Measurements from ENCODE around the gene KNDC1.
A peak's percentile ranks its signal among the peaks of the same experiment; 100 is the strongest.
"Not testable (repeated sequence)": the region's sequence is repeated elsewhere in the genome, so short reads cannot be mapped to it uniquely, and the experiment has no call there.

KNDC1 gene, protein sequence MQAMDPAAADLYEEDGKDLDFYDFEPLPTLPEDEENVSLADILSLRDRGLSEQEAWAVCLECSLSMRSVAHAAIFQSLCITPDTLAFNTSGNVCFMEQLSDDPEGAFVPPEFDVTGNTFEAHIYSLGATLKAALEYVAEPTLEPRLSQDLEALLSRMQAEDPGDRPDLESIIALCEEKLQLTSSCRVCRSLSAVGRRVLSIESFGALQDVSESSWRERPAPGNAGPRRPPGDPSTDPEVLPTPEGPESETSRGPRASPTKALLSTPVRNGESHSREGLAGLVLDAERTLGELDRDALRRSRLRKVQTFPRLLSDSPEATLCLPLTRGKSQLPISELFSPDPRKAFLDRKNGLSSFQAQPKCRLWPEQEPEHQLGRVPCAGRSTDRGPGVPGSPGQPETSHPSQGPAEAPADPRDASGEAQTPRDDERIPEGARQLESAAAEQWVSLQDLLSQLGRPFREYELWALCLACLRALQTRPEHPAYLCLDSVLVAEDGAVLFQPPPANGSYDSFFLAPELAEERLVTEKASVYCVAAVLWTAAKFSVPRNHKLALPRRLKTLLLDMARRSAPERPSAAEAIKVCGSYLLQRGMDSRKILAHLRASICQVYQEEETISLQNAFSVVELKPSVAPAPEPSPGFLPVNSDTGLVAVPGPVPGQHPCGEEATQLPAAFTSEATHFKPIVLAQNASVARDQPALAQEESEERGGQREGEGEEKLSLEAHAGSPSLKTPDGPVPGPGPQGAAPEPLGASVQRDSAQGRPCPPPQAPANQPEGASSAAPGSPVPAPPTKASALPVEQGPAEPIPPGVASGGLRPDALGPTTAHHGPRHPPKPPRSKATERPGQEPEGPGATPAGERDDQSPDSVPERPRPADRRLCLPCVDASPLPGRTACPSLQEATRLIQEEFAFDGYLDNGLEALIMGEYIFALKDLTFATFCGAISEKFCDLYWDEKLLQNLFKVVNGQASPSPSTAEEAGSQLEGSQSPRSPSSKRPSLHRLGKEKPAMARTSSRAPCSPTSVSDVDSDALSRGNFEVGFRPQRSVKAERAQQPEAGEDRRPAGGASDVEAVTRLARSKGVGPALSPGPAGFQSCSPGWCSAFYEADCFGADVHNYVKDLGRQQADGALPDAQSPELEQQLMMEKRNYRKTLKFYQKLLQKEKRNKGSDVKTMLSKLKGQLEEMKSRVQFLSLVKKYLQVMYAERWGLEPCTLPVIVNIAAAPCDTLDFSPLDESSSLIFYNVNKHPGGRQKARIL (N-terminal part only)

GRCh38 chr10:133159950-133160825 lies at the start of gene KNDC1:
Gene KNDC1, plus strand, starts transcription at chr10:133160219. Its CDS starts 249 bp downstream, at chr10:133160468.
- H3K4me3 ChIP-seq (ENCODE audit: low read depth, low read length) = peak within 1 kb of the TSS; percentile 25

GRCh38 chr10:133110609-133111275 lies 49.3 kb upstream of the KNDC1 start:
- DNase-seq (ENCODE audit: low read depth) = no peak
- H3K4me3 ChIP-seq (ENCODE audit: low read depth, low read length) = no peak overlapping the region
- TF ChIP-seq, protein P1, sequence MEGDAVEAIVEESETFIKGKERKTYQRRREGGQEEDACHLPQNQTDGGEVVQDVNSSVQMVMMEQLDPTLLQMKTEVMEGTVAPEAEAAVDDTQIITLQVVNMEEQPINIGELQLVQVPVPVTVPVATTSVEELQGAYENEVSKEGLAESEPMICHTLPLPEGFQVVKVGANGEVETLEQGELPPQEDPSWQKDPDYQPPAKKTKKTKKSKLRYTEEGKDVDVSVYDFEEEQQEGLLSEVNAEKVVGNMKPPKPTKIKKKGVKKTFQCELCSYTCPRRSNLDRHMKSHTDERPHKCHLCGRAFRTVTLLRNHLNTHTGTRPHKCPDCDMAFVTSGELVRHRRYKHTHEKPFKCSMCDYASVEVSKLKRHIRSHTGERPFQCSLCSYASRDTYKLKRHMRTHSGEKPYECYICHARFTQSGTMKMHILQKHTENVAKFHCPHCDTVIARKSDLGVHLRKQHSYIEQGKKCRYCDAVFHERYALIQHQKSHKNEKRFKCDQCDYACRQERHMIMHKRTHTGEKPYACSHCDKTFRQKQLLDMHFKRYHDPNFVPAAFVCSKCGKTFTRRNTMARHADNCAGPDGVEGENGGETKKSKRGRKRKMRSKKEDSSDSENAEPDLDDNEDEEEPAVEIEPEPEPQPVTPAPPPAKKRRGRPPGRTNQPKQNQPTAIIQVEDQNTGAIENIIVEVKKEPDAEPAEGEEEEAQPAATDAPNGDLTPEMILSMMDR (IDR thresholded peaks at IDR 0.05; ENCODE audit: low read depth, low read length, missing control alignments) = no peak
- in situ Hi-C loops (cut with HindIII; ENCODE audit: low sequenced_read_pairs) = no loop called here

More at GRCh38 chr10:133159950-133160825, at the start of gene KNDC1:
- DNase-seq (ENCODE audit: low read depth) = no peak
- TF ChIP-seq, protein P1 (IDR thresholded peaks at IDR 0.05; ENCODE audit: low read depth, low read length, missing control alignments) = no peak
- in situ Hi-C loops (cut with HindIII; ENCODE audit: low sequenced_read_pairs) = no loop called here

DNA sequence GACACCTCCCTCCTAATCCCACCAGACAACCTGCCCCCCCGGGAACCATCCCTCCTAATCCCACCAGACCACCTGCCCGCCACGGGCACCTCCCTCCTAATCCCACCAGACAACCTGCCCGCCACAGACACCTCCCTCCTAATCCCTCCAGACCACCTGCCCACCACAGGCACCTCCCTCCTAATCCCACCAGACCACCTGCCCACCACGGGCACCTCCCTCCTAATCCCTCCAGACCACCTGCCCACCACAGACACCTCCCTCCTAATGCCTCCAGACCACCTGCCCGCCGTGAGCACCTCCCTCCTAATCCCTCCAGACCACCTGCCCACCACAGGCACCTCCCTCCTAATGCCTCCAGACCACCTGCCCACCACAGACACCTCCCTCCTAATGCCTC lies 48.4 kb upstream of the KNDC1 start:
- H3K4me3 ChIP-seq (ENCODE audit: low read depth, low read length); DNase-seq (ENCODE audit: low read depth); in situ Hi-C loops (cut with HindIII; ENCODE audit: low sequenced_read_pairs): not testable (repeated sequence)

- no peak for DNase-seq (ENCODE audit: low read depth)
- in situ Hi-C loops (cut with HindIII; ENCODE audit: low sequenced_read_pairs) = no loop called here
- TF ChIP-seq, protein P1 (IDR thresholded peaks at IDR 0.05; ENCODE audit: low read depth, low read length, missing control alignments) = no peak
- no peak overlapping the region for H3K4me3 ChIP-seq (ENCODE audit: low read depth, low read length)
These were observed 46.7 kb upstream of the KNDC1 start for GRCh38 chr10:133113146-133113830.

DNA sequence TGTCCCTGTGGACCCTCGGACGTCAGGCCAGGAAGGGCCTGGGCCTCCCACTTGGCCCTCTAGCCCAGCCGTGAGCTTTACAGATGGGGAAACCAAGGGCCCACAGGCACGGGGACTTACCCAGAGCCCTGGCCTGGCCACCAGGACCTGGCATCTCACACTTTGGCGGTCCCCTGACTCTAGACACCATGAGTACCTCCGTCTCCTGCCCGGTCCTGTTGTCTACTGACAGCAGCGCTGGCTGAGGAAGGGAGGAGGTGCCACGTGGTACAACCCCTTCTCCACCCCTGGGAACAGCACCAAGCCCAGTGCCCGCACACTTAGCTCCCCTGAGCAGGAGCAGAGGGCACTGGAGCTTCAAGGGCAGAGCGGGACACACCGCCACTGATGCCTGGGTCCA lies 46.2 kb upstream of the KNDC1 start:
- TF ChIP-seq, protein P1 (IDR thresholded peaks at IDR 0.05; ENCODE audit: low read depth, low read length, missing control alignments) = no peak
- no peak overlapping the region for H3K4me3 ChIP-seq (ENCODE audit: low read depth, low read length)
- no peak for DNase-seq (ENCODE audit: low read depth)
- in situ Hi-C loops (cut with HindIII; ENCODE audit: low sequenced_read_pairs) = no loop called here

All from astrocyte of the cerebellum (primary cell).